CMK (cell line): ENCODE data around the gene EEFSEC.

Source experiments
- DNase-seq: peaks from one replicate; pipeline ENCODE4 v3.0.0-alpha.2; 2010; ENCODE audit warnings: low read depth

EEFSEC gene

DNA sequence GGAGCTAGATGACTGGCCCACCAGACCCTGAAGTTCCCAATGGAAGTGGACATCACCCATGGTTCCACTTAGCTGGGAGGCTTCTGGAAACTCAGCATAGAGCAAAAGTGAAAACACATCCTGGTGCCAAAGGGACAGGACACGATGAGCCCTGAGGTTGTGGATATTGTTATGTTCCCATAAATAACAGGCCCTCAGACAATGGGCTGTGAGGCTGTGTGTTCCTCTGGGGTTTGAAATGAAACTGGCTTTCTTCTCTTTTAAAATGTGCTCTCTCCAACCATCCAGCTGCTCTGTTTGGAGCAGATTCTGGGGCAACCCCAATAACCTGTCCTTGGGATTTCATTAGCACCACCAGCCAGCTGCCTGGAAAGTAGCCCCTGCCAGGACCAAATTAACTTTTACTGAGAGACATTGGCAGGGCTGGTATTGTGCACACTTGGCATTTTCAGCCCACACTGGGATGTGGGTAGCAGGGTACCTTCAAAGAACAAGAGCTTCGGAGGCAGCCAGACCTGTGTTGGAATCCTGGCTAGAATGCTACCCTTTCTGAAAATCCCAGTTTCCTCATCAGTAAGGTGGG lies 215.9 kb downstream of the EEFSEC start:
- no peak for DNase-seq

DNA sequence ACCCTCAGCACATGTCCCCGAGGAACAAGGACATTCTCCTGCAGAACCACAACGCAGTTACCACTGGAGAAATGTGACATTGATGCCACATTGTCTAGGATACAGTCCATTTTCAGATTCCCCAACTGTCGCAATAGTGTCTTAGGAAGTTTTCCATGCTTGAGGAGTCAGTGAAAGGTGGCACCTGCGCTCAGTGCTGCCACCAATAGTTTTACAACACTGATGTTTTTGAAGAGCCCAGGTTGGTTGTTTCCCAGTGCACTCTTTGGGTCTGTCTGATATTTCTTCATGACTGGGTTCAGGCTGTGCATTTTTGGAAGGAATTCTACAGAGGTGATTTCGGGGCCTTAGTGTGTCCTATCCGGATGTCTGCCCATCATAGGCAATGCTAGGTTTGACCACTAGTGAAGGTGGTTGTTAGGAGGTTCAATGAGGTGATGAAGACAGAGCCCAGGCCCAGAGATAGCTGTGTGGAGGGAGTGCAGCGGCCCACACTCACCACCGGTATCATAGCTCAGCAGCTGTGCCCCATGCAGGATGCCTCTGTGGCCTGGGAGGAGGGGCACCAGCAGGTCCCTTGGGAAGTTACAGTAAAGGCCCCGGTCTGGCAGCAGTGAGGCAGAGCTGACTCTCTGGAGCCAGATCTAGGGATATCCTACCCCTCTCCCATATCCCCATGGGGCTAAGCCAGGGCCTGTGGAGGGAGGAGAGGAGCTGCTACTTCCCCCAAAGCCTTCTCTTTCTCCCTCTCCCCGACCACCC lies 216.8 kb downstream of the EEFSEC start:
- peak; percentile 40 for DNase-seq

DNA sequence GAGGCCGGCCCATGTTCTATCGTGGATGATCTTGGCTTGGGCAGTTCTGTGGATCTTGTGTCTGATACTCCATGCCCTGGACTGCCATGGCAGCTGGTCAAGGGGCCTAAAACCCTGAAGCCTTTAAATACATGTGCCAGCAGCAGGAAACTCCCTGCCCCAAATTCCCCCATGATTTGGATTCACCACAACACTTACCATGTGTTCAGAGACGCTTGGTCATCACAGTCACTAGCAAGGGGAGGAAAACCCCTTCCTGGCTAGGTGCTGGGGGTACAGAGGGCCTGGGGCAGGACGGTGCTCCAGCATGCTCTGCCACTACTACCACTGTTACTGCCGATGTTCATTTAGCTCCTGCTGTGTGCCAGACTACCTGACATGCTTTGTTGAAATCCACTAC lies 219.0 kb downstream of the EEFSEC start:
- no peak for DNase-seq

DNA sequence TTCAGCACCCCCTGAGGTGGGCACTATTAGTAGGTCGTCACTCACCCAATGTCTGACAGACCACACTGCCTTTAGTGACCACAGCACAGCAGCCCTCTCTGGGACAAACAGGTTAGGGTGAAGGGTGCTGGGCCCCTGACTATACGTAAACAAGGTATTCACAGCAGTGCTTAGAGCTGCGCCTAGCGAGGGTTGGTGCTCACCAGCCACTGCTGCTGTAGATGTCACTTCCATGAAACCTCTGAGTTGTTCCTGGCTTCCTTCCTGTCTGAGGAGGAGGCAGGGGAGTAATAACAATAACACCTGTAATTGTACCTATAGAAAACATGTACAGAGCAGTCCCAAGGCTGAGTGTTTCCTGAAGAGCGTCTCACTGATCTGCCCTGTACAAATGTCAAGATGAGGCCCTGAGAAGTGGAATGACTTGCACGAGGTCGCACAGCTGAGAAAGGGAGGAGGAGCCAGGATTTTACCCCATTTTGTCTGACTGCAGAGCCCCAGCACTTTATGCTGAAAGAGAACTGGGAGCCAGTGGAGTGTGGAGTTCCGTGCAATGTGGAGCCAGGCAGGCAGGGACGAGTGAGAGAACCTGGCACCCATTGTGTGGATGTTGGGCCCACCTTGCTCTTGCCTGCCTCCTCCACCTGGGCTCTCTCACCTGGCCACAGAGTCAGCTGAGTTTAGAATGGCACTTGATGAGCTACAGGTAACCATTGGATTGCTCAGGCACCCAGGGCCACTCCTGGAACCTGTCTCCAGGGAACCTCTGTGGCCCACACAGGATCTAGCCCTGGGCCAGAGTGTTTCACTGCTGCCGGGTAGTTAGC lies 219.6 kb downstream of the EEFSEC start:
- DNase-seq = no peak

DNA sequence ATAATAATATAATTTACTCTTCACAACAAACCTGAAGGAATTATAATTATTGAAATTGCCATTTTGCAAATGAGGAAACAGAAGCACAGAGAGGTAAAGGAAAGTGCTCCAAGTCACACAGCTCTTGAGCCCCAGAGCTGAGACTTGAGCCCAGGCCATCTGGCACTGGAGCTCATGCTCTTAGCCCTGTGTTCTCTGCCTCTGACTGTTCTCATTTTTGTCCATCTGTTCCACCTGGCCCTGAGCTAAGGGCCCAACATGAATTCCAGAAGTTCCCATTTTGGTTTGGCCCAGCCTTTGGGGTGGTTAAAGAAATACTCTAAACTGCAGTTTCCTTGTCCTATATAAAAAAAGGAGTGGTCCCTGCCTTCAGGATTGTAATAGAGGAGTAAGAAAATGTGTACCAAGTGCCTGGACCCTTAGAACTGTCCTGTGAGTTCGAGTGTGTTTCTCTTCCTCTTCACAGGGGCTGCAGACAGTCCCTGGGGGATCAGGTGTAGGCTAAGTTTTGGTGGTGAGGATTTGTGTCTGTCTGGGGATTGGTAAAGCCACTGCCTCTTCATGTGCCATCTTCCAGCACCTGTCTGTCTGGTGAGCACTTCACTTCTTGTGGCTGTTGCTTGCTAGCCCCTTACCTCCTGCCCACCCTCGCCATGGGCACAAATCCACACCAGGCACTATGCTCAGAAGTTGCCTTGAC lies 221.6 kb downstream of the EEFSEC start:
- no peak for DNase-seq

DNA sequence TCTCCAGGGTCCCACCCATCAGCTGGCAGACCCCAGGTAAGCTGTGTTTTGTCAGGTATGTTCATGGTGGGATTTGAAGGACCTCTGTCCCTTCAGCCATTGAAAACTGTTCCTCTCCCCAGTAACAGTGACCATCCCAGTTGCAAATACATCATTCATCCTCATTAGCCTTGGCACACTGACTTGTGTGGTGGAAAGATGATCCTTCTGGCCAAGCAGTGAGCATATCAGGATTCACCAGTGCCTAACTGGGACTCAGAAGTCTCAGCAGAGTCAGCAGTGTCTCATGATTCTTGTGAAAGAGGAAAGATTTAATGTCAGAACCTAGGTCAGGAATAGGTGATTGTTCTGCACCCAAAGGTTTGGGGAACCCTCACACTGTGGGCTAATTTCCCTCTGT lies 223.2 kb downstream of the EEFSEC start:
- DNase-seq = no peak

DNA sequence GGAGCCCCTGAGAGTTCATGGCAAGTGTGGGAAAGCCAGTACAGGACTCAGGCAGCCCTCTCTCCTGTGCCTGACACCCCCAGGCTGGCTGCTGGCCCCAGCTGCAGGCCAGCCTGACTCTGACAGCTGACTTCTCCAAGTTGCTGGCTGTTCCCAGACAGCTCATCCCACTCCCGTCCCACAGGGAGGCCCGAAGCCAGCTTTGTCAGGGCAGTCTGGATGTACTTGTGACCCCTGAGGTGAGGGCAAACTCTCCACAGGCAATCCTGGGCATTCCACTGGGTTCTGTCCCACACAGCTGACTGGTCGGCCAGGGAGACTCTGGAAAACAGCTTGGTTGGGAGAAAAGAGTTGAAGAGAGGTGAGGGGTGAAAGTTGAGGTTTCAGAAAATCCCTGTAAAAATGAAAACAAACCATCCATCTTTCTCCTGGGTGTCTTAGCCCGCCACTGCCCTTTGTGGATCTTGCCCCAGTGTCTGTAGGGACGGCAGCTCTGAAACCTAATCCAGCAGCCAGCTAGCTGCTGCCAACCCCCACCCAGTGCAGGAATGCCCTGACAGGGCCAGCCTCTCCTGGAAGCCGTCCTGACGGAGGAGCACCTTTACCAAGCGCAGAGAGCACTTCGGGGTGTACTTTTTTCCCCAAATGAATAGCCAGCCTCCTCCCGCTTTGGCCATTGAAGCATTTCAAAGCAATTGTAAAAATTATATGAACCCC lies 225.5 kb downstream of the EEFSEC start:
- DNase-seq = no peak

DNA sequence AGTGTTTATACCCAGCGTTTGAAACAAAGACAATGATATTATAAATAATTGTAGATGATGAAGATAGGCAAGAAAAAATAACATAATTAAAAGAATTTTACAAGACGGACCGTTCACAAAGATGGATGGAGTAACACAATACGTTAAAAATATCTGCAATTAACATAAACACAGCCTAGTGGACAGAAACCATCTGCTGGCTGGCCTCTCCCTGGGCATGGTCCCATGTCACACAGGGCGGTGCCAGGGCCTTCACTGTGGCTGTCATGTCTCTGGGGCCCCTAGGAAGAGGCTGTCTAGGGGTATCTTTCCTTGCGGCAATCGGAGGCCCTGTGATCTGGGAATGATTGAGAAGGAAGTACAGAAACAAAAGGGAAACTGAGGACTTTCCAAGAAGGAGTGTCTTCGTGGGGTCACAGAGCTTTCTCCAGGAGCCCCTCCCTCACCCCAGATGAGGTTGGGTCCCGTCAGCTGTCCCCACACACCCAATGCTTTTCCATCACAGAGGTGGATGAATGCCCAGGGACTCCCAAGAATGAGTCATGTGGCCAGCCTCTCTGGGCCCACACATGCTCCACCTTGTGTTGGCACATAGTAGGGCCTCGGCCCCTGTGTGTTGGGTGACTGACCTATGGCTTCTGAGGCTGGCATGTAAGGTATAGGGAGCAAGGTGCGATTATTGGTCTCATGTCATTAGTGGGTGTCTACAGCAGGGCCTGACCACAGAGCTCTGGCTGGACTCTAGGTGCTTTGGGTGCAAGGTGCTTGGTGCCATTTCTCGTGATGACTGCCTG lies 226.3 kb downstream of the EEFSEC start:
- no peak for DNase-seq

DNA sequence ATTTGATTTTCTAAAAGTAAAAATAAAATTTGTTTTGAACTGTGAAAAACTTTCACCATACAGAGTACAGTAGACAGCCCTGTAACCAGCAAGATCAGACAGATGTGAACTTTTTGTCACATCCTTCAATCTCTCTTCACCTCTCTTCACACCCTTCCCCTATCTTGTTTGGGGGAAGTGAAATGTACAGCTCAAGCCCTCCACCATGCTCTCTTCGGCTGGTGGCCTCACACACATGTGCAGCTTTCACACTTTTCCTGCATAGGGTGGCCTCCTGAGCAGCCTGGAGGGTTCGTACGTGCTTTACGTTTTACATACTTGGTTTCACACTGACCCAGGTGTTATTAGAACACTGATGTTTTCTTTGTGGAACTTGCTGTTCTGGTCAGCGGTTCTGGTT lies 227.0 kb downstream of the EEFSEC start:
- DNase-seq = no peak

DNA sequence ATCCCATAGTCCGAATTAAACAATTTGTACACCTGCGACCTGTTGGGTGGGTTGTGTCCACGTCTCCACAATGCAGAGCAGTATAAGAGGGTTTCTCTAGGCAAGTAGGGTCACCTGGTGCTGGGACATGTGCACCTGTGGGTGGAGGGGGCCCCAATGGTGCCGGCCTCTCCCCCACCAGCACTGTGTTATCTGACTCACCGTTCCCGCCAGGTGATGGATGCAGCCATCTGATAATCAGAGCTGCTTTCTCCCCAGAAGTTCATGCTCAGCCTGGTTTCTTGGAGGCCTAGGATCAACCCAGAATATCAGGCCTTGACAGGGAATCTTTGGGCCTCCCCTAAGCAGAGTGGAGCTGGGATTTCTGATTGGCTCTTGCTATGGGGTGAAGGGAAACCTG lies 227.4 kb downstream of the EEFSEC start:
- no peak for DNase-seq

DNA sequence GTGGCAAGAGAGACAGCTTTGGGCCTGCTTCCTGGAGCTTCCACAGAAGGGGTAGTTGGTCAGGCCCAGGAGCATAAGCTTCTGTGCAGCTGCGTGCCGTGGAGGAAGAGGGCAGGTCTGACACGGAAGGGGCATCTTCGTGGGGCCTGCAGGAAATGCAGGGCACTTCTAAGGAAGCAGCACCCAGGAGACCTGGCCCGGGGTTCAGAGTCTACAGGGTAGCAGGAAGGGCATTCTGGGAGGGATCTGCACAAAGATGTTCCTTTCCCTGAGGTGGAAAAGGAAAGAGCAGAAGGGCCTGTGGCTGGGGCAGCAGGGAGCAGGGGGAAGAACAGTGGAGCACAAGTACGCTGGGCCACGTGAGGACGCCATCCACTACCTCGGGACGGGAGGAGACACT lies 228.3 kb downstream of the EEFSEC start:
- no peak for DNase-seq

DNA sequence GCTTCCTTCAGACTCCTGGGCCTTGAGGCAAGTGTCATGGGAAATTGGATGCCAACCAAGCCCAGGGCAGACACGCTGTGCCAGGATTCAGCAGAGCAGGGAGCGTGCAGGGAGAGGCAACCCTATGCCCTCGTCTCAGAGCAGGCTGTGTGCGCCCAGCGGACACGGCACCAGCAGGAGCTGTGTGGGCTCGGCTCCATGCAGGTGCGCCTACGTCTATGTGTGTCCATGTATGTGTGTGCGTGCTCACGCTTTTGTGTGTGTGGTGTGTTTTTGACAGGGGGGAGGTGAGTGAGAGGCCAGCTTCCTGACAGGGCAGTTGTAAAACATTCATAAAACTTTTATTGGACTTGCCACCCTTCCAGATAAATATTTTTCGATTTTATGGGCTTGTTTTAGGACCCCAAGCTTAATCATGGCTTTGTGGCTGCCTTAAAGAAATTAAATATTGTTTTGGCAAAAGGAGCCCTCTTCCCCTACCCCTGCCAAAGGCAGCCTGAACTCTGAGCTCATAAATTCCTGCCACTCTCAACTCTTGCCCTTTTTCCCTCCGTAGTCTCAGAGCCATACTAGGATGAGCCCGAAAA lies 229.0 kb downstream of the EEFSEC start:
- DNase-seq = no peak

DNA sequence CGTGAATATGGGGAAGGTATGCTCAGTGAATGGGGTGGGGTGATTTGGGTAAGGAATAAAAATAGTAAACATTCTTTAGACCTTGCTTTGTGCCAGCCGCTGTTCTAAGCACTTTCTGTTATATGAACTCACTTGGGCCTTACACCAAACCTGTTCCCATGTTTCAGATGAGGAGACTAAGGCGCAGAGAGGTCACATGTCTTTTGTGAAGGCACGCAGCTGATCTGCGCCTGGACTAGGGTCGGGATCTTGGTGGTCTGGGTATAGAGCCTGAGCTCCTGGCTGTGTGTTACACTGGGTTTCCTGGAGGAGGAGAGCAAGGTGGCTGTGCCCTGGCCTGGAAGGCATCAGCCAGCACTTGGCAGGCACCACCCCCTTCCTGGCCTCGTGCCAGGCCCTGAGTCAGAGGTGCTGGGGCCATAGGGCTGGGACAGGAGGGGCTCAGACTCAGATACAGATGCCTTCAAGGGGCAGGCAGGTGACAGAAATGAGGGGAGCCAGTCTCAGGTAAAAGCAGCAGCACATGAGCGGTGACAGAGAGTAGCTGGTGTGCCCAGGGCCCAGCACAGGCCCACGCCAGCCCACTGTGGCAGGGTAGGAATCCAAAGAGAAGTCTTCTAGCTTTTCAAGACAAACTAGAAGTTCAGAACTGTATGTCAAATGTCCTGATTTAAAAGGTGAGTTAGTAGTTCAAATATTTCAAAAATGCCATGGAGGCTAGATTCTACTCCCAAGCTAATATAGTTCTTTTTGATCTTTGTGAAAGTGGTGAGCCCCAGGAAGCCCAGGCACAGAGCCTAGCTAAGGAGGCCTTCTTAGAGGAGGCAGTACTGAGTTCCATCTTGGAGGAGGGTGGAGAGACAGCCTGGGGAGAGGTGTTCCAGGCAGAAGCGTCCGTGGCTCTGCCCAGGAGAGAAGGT lies 230.3 kb downstream of the EEFSEC start:
- DNase-seq = no peak

DNA sequence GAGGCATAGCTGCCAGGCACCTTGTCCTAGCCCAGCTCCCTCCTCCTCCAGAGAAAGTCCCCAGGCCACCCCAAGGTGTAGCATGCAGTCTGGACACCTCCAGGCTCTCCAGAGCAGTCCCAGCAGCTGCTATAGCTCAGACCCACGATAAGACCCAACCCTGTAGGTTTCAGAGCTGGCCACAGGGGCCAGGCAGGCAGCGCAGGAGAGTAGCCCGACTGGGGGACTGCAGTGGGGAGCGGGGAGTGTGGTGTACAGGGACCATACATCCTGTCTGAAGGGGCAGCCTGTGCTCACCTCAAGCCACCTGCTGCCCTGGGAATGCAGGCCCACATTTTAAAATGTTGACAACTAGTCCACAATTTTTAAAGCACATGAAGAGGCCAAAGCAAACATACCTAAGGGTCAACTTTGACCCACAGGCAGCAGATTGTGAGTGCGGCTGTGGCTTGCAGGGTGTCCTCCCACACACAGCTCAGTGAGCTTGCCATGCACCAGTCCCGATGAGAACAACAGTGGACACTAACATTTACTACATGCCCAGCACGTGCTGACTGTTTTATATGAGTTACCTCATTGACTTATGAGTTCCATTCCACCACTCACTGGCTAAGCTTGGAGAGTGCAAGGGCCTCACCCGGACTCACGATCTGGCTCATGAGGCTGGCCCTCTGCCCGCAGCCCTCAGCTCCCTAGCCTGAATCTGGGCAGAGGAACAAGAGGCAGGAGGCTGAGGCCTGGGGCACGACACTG lies 232.0 kb downstream of the EEFSEC start:
- DNase-seq = no peak

DNA sequence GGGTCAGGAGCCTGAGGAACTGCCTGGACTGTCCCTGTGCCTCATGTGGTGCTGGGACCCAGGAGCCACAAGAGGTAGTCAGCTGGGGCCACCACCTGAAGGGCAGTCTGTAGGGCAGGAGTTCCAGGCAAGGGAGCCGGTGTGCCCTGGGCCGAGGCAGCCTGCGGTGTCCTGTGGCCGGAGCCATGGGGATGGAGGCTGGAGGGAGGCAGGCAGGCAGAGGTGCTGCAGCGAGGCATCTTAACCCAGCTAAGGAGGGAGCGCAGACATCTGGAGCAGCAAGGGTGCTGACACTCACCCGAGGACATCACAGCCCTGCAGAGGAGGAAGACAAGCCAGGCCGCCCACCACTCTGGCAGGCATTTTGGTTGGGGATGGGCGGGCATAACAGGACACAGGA lies 235.7 kb downstream of the EEFSEC start:
- DNase-seq = no peak

DNA sequence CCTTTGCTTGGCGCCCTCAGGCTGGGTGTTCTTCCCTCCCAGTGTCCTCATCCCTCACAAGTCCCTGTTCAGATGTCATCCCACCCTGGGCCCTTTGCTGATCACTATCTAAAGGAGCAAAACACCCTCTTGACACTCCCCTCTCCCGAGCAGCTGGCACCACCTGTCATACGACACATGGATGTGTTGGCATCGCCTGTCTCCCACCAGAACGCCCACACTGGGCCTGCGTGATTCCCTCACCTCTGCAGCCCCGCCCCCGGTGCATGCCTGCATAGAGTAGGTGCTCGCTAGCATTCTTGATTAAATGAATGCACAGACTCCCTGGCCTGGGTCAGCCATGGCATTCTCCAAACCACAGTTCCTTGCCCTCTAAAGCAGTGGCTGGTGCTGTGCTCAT lies 237.6 kb downstream of the EEFSEC start:
- DNase-seq = no peak

DNA sequence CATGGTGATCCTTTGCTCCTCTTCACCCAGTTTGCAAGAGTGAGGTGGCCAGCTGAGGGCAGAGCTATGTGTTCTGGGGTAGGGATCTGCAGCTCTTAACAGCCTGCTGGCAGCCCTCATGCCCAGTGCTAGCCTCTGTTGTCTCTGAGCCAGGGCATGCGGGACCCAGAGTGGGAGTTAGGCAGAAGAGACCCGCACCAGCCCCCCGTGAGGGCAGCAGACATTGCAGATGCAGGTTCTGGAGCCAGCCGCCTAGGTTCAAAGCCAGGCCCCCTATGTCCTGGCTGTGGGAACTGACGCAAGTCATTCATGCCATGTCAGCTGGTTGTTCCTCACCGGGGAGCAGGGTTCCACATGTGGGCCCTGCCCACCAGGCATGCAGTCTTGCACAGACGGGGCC lies 238.7 kb downstream of the EEFSEC start:
- no peak for DNase-seq

DNA sequence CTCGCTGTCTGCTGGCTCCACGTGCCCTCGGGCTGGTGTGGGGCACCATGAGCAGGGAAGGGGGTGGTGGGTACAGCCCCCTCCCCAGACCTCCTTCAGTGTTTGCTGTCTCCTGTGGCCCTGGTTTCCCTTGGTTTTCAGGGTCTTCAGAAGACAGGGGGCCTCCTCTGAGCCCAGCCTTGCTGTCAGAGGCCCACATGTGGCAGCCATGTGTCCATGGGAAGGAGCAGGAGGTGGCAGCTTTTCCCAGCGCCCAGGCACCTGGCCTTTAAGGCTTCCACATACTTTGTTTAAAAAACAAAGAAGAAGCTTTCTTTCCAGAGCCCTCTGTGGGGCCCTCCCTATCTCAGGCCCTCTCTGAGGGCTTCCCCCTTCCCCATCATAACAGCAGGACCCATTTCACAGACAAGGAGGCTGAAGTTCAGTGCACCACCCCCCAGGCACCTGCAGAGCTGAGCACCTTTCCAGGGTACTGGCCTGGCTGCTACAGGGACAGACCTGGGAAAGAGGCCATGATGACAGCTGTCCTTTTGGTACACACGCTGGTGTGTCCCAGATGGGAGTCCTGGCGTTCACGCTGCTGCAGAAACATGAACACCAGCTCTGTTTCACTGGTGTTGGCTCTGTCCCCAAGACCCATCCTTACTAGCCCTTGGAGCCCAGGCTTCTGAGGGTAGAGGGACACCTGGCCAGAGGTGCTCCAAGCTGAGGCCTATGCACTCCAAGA lies 239.7 kb downstream of the EEFSEC start:
- DNase-seq = no peak
